Stimulated activated CD8-positive, alpha-beta memory T cell treated with anti-CD3 and anti-CD28 coated beads, Interleukin-2, amount 100 ng/mL, for 48 hours (primary cell): ENCODE measurements around the gene PPP4R4.
"Not testable (repeated sequence)": the region's sequence is repeated elsewhere in the genome, so short reads cannot be mapped to it uniquely, and the experiment has no call there.

ENCODE experiments used
- DNase-seq, 2 donors: peaks; one replicate each; pipeline ENCODE4 v3.0.0-alpha.2; 2020; ENCODE audit warnings: low read depth in 2 of 2

Gene PPP4R4

GRCh38 chr14:94177806-94178205 lies 3.7 kb downstream of the PPP4R4 start:
- DNase-seq = no peak

DNA sequence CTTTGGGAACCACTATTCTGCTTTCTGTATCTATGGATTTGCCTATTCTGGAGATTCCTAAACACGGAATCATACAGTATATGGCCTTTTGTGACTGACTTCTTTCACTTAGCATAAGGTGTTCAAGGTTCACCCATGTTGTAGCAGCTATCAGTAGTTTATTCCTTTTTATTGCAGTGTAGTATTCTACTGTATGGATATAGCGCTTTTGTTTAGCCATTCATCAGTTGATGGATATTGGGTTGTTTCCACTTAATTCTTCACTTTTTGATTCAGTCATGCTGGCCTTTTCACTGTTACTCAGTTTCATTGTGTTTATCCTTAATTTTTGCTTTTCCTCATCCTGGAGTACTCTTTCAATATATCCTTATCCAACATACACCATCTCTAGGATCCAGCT lies 5.1 kb downstream of the PPP4R4 start:
- DNase-seq = no peak

GRCh38 chr14:94180655-94181271 lies 6.6 kb downstream of the PPP4R4 start:
- DNase-seq = no peak

GRCh38 chr14:94181835-94182234 lies 7.7 kb downstream of the PPP4R4 start:
- no peak for DNase-seq

GRCh38 chr14:94192536-94192935 lies 18.4 kb downstream of the PPP4R4 start:
- no peak for DNase-seq

DNA sequence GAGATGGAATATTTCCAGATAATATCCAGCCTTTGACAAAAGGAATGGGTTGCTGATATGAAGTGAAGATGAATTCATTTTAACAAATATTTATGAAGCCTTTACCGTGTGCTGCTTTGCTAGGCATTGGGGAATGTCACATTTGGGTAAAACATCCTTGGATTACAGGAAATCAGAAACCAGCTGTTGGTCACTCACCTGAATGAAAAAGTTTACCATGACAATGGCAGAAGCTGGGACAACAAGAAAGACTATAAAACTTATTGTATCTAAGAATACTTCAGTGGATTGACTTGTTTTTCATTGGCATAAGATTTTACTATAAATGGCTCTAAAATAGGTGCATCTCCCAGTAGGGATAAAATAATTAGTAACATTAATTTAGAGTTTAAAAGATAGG lies 19.7 kb downstream of the PPP4R4 start:
- DNase-seq = no peak

DNA sequence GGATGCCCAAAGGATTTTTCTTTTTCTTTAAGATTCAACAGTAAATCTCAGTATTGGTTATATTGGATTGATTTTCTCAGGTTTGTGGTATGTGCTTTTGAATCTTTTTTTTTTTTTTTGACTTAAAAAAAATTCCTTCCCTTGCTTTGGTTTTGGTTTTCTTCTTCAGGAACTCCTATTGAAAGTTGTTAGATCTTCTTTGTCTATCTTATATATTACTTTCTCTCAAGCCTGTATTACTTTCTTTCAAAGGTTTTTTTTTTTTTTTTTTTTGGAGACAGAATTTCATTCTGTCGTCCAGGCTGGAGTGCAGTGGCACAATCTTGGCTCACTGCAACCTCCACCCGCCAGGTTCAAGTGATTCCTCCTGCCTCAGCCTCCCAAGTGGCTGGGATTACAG lies 21.9 kb downstream of the PPP4R4 start:
- DNase-seq = no peak

DNA sequence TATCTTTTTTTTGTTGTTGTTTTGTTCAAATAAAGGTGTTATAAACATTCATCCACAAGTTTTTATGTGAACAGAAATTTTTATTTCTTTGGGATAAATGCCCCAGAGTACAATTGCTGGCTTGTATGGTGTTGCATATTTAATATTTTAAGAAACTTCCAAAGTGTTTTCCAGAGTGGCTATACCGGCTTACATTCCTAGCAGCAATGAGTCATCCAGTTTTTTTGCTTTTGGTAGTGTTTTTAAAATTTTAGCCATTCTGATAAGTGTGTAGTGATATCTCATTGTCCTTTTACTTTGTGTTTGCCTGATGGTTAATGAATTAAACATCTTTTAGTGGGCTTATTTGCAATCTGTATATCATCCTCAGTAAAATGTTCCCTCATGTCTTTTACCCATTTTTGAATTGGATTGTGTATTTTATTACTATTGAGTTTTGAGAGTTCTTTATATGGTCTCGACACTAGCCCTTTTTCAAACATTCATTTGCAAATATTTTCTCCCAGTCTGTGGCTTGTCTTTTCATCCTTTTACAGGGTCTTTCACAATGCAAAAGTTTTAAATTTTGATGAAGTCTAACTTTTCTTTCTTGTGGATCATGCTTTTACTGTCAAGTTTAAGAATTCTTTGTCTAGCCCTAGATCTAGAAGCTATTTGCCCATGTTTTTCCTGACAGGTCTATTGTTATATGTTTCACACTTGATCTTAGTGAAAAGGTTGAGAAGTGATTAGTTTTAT lies 29.5 kb downstream of the PPP4R4 start:
- DNase-seq = no peak

- no peak for DNase-seq
Observed at GRCh38 chr14:94213021-94213420, 38.9 kb downstream of the PPP4R4 start.

- no peak for DNase-seq
Observed at GRCh38 chr14:94213741-94214140, 39.6 kb downstream of the PPP4R4 start.

DNA sequence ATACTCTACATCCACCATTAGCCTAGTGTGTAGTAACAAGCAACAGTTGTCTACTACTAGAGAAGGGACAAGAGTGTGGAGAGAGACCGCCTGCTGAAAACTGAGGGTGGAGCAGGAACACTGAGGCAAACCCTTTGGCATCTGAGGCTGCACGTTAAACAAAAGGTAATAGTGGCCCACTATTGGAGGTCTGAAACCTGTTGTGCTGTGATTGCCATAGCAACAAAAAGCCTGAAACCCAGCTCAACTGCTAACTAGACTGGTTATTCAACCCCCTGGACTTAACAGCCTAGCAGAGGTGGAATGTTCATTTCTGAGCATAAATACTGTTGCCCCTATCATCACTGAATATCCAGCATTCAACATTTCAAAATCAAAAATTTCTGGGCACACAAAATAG lies 43.0 kb downstream of the PPP4R4 start:
- DNase-seq = no peak

GRCh38 chr14:94218198-94218886 lies 44.2 kb downstream of the PPP4R4 start:
- DNase-seq = not testable (repeated sequence)

DNA sequence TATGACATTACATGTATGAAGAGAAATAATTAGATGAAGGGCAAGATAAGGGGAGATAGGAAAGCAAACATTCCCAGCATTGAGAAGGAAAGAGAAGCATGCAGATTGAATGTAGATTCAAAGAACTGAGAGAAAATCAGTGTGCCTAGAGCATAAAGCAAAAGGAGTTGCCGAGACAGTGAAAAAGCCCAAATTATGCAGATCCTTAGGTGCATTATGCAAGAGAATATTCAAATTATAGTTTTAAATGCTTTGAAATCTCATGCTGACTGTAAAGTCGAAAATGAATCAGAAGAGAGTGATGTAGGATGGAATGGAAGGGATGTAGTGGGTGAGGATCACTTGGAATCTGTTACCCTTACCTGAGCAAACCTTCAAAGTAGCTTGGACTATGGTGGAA lies 49.9 kb downstream of the PPP4R4 start:
- no peak for DNase-seq

- no peak for DNase-seq
Observed at GRCh38 chr14:94225460-94226378, 51.6 kb downstream of the PPP4R4 start.

- DNase-seq = no peak
Observed at GRCh38 chr14:94227029-94227428, 52.9 kb downstream of the PPP4R4 start.

DNA sequence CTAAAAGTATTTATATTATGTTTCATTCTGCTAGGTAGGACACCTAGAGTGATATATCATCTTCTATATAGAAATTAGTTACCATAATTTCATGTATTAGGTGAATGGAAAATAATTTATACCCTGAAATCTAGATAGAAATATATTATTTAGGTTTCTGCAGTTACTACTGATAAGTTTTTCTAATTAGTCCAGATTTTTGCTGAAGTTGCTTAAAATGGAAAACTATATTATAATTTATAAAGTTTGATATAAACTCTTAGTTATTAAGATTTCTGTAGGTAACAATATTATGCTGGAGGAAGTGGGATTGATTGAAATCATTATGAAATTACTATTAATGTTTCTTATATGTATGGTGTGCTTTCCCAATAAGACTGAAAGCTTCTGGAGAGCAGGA lies 62.9 kb downstream of the PPP4R4 start:
- no peak for DNase-seq

- no peak for DNase-seq
Observed at GRCh38 chr14:94237983-94238382, 63.9 kb downstream of the PPP4R4 start.

DNA sequence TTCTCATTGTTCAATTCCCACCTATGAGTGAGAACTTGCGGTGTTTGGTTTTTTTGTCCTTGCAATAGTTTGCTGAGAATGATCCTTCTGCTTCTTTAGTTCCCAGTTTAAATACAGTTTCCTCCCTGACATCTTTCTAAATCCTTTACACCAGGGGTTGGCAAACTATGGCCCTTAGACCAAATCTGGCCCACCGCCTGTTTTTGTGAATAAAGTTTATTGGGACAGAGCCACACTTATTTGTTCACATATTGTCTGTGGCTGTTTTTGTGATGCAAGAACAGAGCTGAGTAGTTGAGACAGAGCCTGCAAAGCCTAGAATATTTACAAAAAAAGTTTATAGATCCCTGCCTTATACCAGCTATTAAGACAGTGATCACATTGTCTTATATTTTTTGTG lies 65.3 kb downstream of the PPP4R4 start:
- no peak for DNase-seq

- DNase-seq = no peak
Observed at GRCh38 chr14:94244182-94244581, 70.1 kb downstream of the PPP4R4 start.

GRCh38 chr14:94264195-94264594 lies 90.1 kb downstream of the PPP4R4 start:
- DNase-seq = not testable (repeated sequence)

DNA sequence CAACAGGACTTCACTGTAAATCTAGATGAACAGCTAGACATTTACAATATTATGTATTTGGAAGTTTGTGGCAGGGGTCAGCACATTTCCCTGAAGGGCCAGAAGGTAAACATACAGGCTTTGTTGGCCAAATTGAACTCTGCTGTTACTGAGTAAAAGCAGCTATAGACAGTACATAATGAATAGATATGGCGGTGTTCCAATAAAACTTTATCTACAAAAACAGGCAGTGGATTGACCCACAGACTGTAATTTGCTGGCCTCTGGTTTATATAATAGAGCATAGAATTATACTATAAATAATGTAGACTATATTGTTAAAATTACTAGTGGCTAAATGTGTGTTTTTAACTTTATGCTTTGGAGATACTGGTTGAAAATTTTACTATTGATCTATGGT lies 93.2 kb downstream of the PPP4R4 start:
- DNase-seq = no peak

DNA sequence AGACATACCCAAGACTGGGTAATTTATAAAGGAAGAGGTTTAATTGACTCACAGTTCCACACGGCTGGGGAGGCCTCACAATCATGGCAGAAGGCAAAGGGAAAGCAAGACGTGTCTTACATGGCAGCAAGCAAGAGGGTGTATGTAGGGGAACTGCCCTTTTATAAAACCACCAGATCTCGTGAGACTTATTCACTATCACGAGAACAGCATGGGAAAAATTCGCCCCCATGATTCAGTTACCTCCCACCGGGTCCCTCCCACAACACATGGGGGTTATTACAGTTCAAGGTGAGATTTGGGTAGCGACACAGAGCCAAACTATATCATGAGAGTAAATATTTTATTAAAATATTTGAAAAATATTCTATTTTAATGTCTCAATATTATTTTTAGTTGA lies 94.5 kb downstream of the PPP4R4 start:
- DNase-seq = not testable (repeated sequence)
